HG02870 (cell line): ENCODE data around the gene SSB.
"Not testable (repeated sequence)": the region's sequence is repeated elsewhere in the genome, so short reads cannot be mapped to it uniquely, and the experiment has no call there.

Source experiments
- ATAC-seq: cut with Tn5 transposase; IDR thresholded peaks from one replicate; pipeline ENCODE4 v1.9.1; 2021; ENCODE audit warnings: mild to moderate bottlenecking, moderate library complexity; ENCODE audit not compliant: unreplicated experiment

Gene SSB

GRCh38 chr2:169798718-169799592 is at the start of gene SSB:
Gene SSB (plus strand): TSS chr2:169798871. CDS start chr2:169800961, 2,090 bp downstream.
- ATAC-seq = peak; percentile 96

GRCh38 chr2:169752752-169753151 is 45.9 kb upstream of the SSB start:
- no peak for ATAC-seq

GRCh38 chr2:169755083-169755870 is 43.4 kb upstream of the SSB start:
- ATAC-seq = no peak

GRCh38 chr2:169756342-169756741 is 42.3 kb upstream of the SSB start:
- no peak for ATAC-seq

- no peak for ATAC-seq
Measured at GRCh38 chr2:169757356-169757755, 41.3 kb upstream of the SSB start.

- no peak for ATAC-seq
Measured at GRCh38 chr2:169757778-169758177, 40.9 kb upstream of the SSB start.

- ATAC-seq = no peak
Measured at GRCh38 chr2:169759987-169760386, 38.7 kb upstream of the SSB start.

- not testable (repeated sequence) for ATAC-seq
Measured at GRCh38 chr2:169760798-169761197, 37.9 kb upstream of the SSB start.

- no peak for ATAC-seq
Measured at GRCh38 chr2:169761251-169761969, 37.3 kb upstream of the SSB start.

- no peak for ATAC-seq
Measured at GRCh38 chr2:169761970-169762292, 36.7 kb upstream of the SSB start.

- no peak for ATAC-seq
Measured at GRCh38 chr2:169765523-169765922, 33.1 kb upstream of the SSB start.

- no peak for ATAC-seq
Measured at GRCh38 chr2:169767243-169767888, 31.3 kb upstream of the SSB start.

GRCh38 chr2:169768262-169768995 is 30.2 kb upstream of the SSB start:
- ATAC-seq = no peak

- ATAC-seq = no peak
Measured at GRCh38 chr2:169771021-169771420, 27.6 kb upstream of the SSB start.

GRCh38 chr2:169771612-169772011 is 27.1 kb upstream of the SSB start:
- no peak for ATAC-seq

GRCh38 chr2:169772651-169773050 is 26.0 kb upstream of the SSB start:
- no peak for ATAC-seq

- no peak for ATAC-seq
Measured at GRCh38 chr2:169775354-169775753, 23.3 kb upstream of the SSB start.

- ATAC-seq = no peak
Measured at GRCh38 chr2:169775765-169776164, 22.9 kb upstream of the SSB start.

GRCh38 chr2:169776252-169776761 is 22.4 kb upstream of the SSB start:
- no peak for ATAC-seq

- ATAC-seq = no peak
Measured at GRCh38 chr2:169778446-169778845, 20.2 kb upstream of the SSB start.
